Endothelial cell of umbilical vein (primary cell): ENCODE measurements around the gene FAM83E. TPM values are rescaled to one million over a fixed set of nuclear protein-coding genes. Genes with fewer than 3 reads are reported as not detected.

ENCODE experiments used
- BruUV-seq: library from RNA; stranded (reverse); fragments of 400-500 nt; replicated peaks from 2 replicates; lab custom pipeline; 2021; lab: Mats Ljungman, UMichigan
- CTCF ChIA-PET: fragments of 300-600, 350-600 bp; sonication (Branson Sonifier 250); formaldehyde crosslinking; loops from one replicate; lab custom pipeline; 2021; ENCODE audit warnings: antibody characterized with exemption, inconsistent platforms; lab: Charles Lee
- POLR2A ChIA-PET: fragments of 300-600, 350-600 bp; sonication (Branson Sonifier 250); formaldehyde crosslinking; loops from one replicate; lab custom pipeline; 2021; ENCODE audit warnings: antibody characterized with exemption, inconsistent platforms; lab: Charles Lee
- DNase-seq: peaks from one replicate; pipeline ENCODE4 v3.0.0-alpha.2; 2011; ENCODE audit warnings: low read depth, low spot score
- FAIRE-seq: peaks from 2 replicates; lab custom pipeline; 2011; peaks lifted over from hg19 to GRCh38; lab: Jason Lieb, UNC
- H2AFZ ChIP-seq: 2 replicates; pipeline ENCODE4 v1.6.0; 2012; ENCODE audit warnings: low read depth, low read length, control low read depth, inconsistent platforms
- H3K27ac ChIP-seq: 2 replicates; pipeline ENCODE4 v1.5.1; 2011; ENCODE audit warnings: low read depth, mild to moderate bottlenecking, control low read depth, low read length, moderate library complexity; ENCODE audit not compliant: insufficient read depth
- H3K27me3 ChIP-seq, 2 experiments: 2 replicates each; pipeline versions ENCODE4 v1.6.0 to v1.6.1; 2011; ENCODE audit warnings: low read length in 2 of 2, mixed read lengths in 1 of 2; ENCODE audit not compliant: control insufficient read depth in 2 of 2, insufficient read depth in 2 of 2
- H3K36me3 ChIP-seq, 2 experiments: 2 replicates in 1 of 2; 3 replicates in 1 of 2; pipeline ENCODE4 v1.5.1; 2011; ENCODE audit warnings: low read length in 2 of 2, mild to moderate bottlenecking in 1 of 2, moderate library complexity in 1 of 2; ENCODE audit not compliant: control insufficient read depth in 2 of 2, insufficient read depth in 2 of 2; ENCODE audit errors: extremely low read depth in 1 of 2
- H3K4me1 ChIP-seq: 3 replicates; pipeline ENCODE4 v1.5.1; 2011; ENCODE audit warnings: mild to moderate bottlenecking, low read length; ENCODE audit not compliant: control insufficient read depth, insufficient read depth; ENCODE audit errors: extremely low read depth
- H3K4me2 ChIP-seq: 2 replicates; pipeline ENCODE4 v1.6.1; 2011; ENCODE audit warnings: low read length, control low read depth, mixed read lengths; ENCODE audit not compliant: insufficient read depth
- H3K4me3 ChIP-seq, 3 experiments: fragments of 200-600 bp in 1 of 3; sonication (generic), shearing (Covaris generic) in 1 of 3; replicated peaks in 1 of 3; 2 replicates each; pipeline ENCODE4 v1.5.1; 2011 to 2016; ENCODE audit warnings: control low read depth in 3 of 3, low read length in 3 of 3, mild to moderate bottlenecking in 2 of 3, inconsistent platforms in 1 of 3, low read depth in 1 of 3, moderate library complexity in 1 of 3; ENCODE audit not compliant: insufficient read depth in 1 of 3
- H3K79me2 ChIP-seq: 2 replicates; pipeline ENCODE4 v1.6.0; 2012; ENCODE audit warnings: low read length, inconsistent platforms; ENCODE audit not compliant: control insufficient read depth, insufficient read depth
- H3K9ac ChIP-seq: replicated peaks from 2 replicates; pipeline ENCODE3; 2011; ENCODE audit warnings: low read length, control low read depth; ENCODE audit not compliant: insufficient read depth; ENCODE audit errors: extremely low read depth
- H3K9me1 ChIP-seq: replicated peaks from 3 replicates; pipeline ENCODE4 v1.6.0; 2011; ENCODE audit warnings: mild to moderate bottlenecking, low read length; ENCODE audit not compliant: control insufficient read depth, insufficient read depth; ENCODE audit errors: extremely low read depth
- H3K9me3 ChIP-seq: replicated peaks from 2 replicates; pipeline ENCODE4 v1.5.1; 2012; ENCODE audit warnings: low read length, inconsistent platforms; ENCODE audit not compliant: control insufficient read depth, insufficient read depth
- H4K20me1 ChIP-seq: replicated peaks from 2 replicates; pipeline ENCODE3; 2011; ENCODE audit warnings: mild to moderate bottlenecking, low read length; ENCODE audit not compliant: control insufficient read depth, insufficient read depth; ENCODE audit errors: extremely low read depth
- EZH2 ChIP-seq: IDR thresholded peaks from 2 replicates; pipeline ENCODE4 v1.6.1; 2012; ENCODE audit warnings: borderline replicate concordance, low read depth, mild to moderate bottlenecking, moderate library complexity, low read length, inconsistent platforms; ENCODE audit not compliant: severe bottlenecking
- FOS ChIP-seq: IDR thresholded peaks from 2 replicates; pipeline ENCODE4 v1.6.1; 2011; ENCODE audit warnings: mild to moderate bottlenecking, low read length, moderate library complexity, borderline replicate concordance; ENCODE audit not compliant: insufficient read depth
- GATA2 ChIP-seq: IDR thresholded peaks from 2 replicates; pipeline ENCODE4 v1.7.0; 2011; ENCODE audit warnings: low read depth, mild to moderate bottlenecking, moderate library complexity, mixed read lengths, low read length; ENCODE audit not compliant: insufficient read length, insufficient read depth
- JUN ChIP-seq: IDR thresholded peaks from 2 replicates; pipeline ENCODE4 v1.6.1; 2011; ENCODE audit warnings: borderline replicate concordance, low read depth; ENCODE audit not compliant: insufficient read length, insufficient read depth
- MAX ChIP-seq: IDR thresholded peaks from 2 replicates; pipeline ENCODE4 v1.6.1; 2011; ENCODE audit not compliant: insufficient read depth, insufficient read length
- MYC ChIP-seq: IDR thresholded peaks from one replicate; pipeline ENCODE4 v1.6.1; 2011; ENCODE audit warnings: mild to moderate bottlenecking, low read depth, low read length
- POLR2A ChIP-seq: IDR thresholded peaks from 2 replicates; pipeline ENCODE4 v1.6.1; 2012; ENCODE audit warnings: low read depth, mild to moderate bottlenecking, control low read depth, low read length
- POLR2AphosphoS5 ChIP-seq: IDR thresholded peaks from 2 replicates; pipeline ENCODE4 v1.6.1; 2012; ENCODE audit warnings: low read depth, mild to moderate bottlenecking, control low read depth, low read length, moderate library complexity; ENCODE audit not compliant: insufficient read depth
- dilution Hi-C: fragments of 300-500 bp; cut with MboI; formaldehyde crosslinking; loops from one replicate; pipeline ENCODE4 v1.15.0; 2019; ENCODE audit warnings: low sequenced_read_pairs; ENCODE audit not compliant: extremely low pct_ligation_motif_present
- intact Hi-C: fragments of 100-400 bp; cut with micrococcal nuclease; formaldehyde crosslinking; loops from one replicate; pipeline ENCODE4 v1.10.0; 2022
- polyA plus RNA-seq, 4 experiments: library from polyadenylated mRNA; depleted of rRNA in 3 of 4; stranded (reverse) in 3 of 4; unstranded in 1 of 4; fragments of >200 nt; gene quantifications; 2 replicates each; pipeline versions ENCODE4 v1.2.1 to v1.2.3, GENCODE V29; 2011 to 2012; ENCODE audit warnings: missing spikeins in 1 of 4
- total RNA-seq: library from RNA; stranded (reverse); gene quantifications from 2 replicates; pipeline ENCODE4 v1.2.3, GENCODE V29; 2021
- TF ChIP-seq, protein P1 (sequence below), 2 donors: IDR thresholded peaks; 1 replicate in 1 of 2; 2 replicates in 1 of 2; pipeline ENCODE4 v1.5.1; 2011; ENCODE audit warnings: low read length in 2 of 2, mild to moderate bottlenecking in 2 of 2, moderate library complexity in 2 of 2, control low read depth in 1 of 2, inconsistent platforms in 1 of 2, low read depth in 1 of 2; ENCODE audit not compliant: insufficient read depth in 1 of 2; ENCODE audit errors: extremely low read depth in 1 of 2

Gene FAM83E
- total and polyA plus RNA-seq, 2 donors (not counting 3 experiments of a cell fraction or from before 2014, with no cell fraction given) = 0.04 to 1.7 TPM

GRCh38 chr19:48619692-48620585 lies 5.1 kb upstream of the FAM83E start:
- H3K79me2 ChIP-seq = peaks cover 38% of the 10 kb centered on the region
- peak overlapping the region; percentile 56 to 87 (median 70) for H3K4me3 ChIP-seq
- CTCF ChIA-PET = interaction anchor here (0.9 to 2.7 kb wide), 4 partner anchors 10 to 26 kb away, joined by 3 to 12 read pairs (median 7); no protein-coding TSS in a partner anchor
- H3K27ac ChIP-seq = peak overlapping the region; percentile 81
- H3K36me3 ChIP-seq = peaks cover 19 to 24% of the 10 kb centered on the region in 2 experiments
- TSS peak; percentile 65 for BruUV-seq
- FAIRE-seq = peak; percentile 66
- dilution Hi-C loops (no loop called here), intact Hi-C loops (loop anchor here (1.0 kb wide), 1 partner anchor 17 kb away; the partner anchor contains the start of gene DBP)
- peak overlapping the region; percentile 81 for H2AFZ ChIP-seq
- peak overlapping the region; percentile 95 for H3K4me2 ChIP-seq
- TF ChIP-seq POLR2A (no peak), EZH2 (no peak), MYC (no peak), POLR2AphosphoS5 (no peak), GATA2 (no peak), MAX (no peak), JUN (no peak), FOS (no peak)
- TF ChIP-seq, protein P1, sequence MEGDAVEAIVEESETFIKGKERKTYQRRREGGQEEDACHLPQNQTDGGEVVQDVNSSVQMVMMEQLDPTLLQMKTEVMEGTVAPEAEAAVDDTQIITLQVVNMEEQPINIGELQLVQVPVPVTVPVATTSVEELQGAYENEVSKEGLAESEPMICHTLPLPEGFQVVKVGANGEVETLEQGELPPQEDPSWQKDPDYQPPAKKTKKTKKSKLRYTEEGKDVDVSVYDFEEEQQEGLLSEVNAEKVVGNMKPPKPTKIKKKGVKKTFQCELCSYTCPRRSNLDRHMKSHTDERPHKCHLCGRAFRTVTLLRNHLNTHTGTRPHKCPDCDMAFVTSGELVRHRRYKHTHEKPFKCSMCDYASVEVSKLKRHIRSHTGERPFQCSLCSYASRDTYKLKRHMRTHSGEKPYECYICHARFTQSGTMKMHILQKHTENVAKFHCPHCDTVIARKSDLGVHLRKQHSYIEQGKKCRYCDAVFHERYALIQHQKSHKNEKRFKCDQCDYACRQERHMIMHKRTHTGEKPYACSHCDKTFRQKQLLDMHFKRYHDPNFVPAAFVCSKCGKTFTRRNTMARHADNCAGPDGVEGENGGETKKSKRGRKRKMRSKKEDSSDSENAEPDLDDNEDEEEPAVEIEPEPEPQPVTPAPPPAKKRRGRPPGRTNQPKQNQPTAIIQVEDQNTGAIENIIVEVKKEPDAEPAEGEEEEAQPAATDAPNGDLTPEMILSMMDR (IDR thresholded peaks at IDR 0.05; ENCODE audit: extremely low read depth in 1 of 2, insufficient read depth in 1 of 2, low read depth in 1 of 2, low read length in 2 of 2) = no peak
- H3K4me1 ChIP-seq = peaks cover 31% of the 10 kb centered on the region
- no peaks in the 10 kb centered on the region for H4K20me1 ChIP-seq
- H3K9ac ChIP-seq = peak overlapping the region; percentile 91
- H3K9me3 ChIP-seq = no peaks in the 10 kb centered on the region
- POLR2A ChIA-PET = interaction anchor here (0.5 to 1.6 kb wide), 11 partner anchors 10 to 374 kb away, joined by 3 to 15 read pairs (median 4); partner anchors contain the start of genes GYS1 and RUVBL2
- DNase-seq = no peak
- H3K27me3 ChIP-seq = no peaks in the 10 kb centered on the region
- H3K9me1 ChIP-seq = no peaks in the 10 kb centered on the region
